HepG2 (cell line): Measurements from ENCODE around the gene SLX4. TPM values are rescaled to one million over a fixed set of nuclear protein-coding genes. Genes with fewer than 3 reads are reported as not detected.

Experiments
- CBFB ChIP-seq: sonication (generic); formaldehyde crosslinking; IDR thresholded peaks from 2 replicates; pipeline ENCODE4 v1.4.0; 2020; ENCODE audit warnings: missing genetic modification reagents
- ISX ChIP-seq: sonication (generic); formaldehyde crosslinking; conservative IDR thresholded peaks from 2 replicates; pipeline ENCODE4 v1.5.0; 2020; ENCODE audit warnings: missing genetic modification reagents
- MYC ChIP-seq: sonication (generic); formaldehyde crosslinking; IDR thresholded peaks from 2 replicates; pipeline ENCODE4 v1.9.0; 2021; ENCODE audit warnings: missing genetic modification reagents, borderline replicate concordance
- NPAS2 ChIP-seq: sonication (generic); formaldehyde crosslinking; IDR thresholded peaks from 2 replicates; pipeline ENCODE4 v1.8.0; 2022; ENCODE audit warnings: mild to moderate bottlenecking, missing genetic modification reagents, borderline replicate concordance
- POGZ ChIP-seq: sonication (generic); formaldehyde crosslinking; IDR thresholded peaks from 2 replicates; pipeline ENCODE4 v1.4.0; 2020; ENCODE audit warnings: mild to moderate bottlenecking, missing genetic modification reagents
- SMARCE1 ChIP-seq: fragments of 450-650 bp; IDR thresholded peaks from 2 replicates; pipeline ENCODE4 v1.6.1; 2017; ENCODE audit warnings: borderline replicate concordance
- ZBTB38 ChIP-seq: sonication (generic); formaldehyde crosslinking; IDR thresholded peaks from 2 replicates; pipeline ENCODE4 v1.5.1; 2020; ENCODE audit warnings: mild to moderate bottlenecking, missing genetic modification reagents
- ZNF616 ChIP-seq: sonication (generic); formaldehyde crosslinking; IDR thresholded peaks from 2 replicates; pipeline ENCODE4 v1.5.0; 2020; ENCODE audit warnings: low read depth, mild to moderate bottlenecking, missing genetic modification reagents
- ZNF7 ChIP-seq: IDR thresholded peaks from 2 replicates; pipeline ENCODE4 v1.6.1; 2016; ENCODE audit warnings: missing biosample characterization, missing genetic modification reagents
- polyA plus RNA-seq, 8 experiments: library from polyadenylated mRNA; depleted of rRNA in 3 of 8; stranded (reverse) in 7 of 8; unstranded in 1 of 8; fragments of >200 nt; fragmentation: Illumina TruSeq in 4 of 8; extraction: Trizol in 4 of 8; gene quantifications; 2 replicates each; pipeline versions ENCODE4 v1.2.1 to v1.2.3, GENCODE V29; 2011 to 2016; ENCODE audit warnings: low read depth in 4 of 8, missing spikeins in 1 of 8, mixed read lengths in 1 of 8; ENCODE audit not compliant: insufficient read depth in 1 of 8
- total RNA-seq, 5 experiments: library from RNA; depleted of rRNA; stranded (reverse); fragments of >200 nt; fragmentation: Illumina TruSeq; extraction: Trizol; gene quantifications; 2 replicates each; pipeline ENCODE4 v1.2.3, GENCODE V29; 2016; ENCODE audit warnings: low read depth in 1 of 5
- TF ChIP-seq, protein P1 (sequence below): sonication (generic); formaldehyde crosslinking; IDR thresholded peaks from one replicate; pipeline ENCODE4 v1.5.1; 2020; ENCODE audit warnings: mild to moderate bottlenecking, missing genetic modification reagents; ENCODE audit errors: not compliant biosample characterization
- TF ChIP-seq, protein P2 (sequence below): sonication (generic); formaldehyde crosslinking; IDR thresholded peaks from 2 replicates; pipeline ENCODE4 v1.4.0; 2020; ENCODE audit warnings: missing genetic modification reagents, borderline replicate concordance
- TF ChIP-seq, protein P3 (sequence below): sonication (generic); formaldehyde crosslinking; IDR thresholded peaks from 2 replicates; pipeline ENCODE4 v1.4.0; 2020; ENCODE audit warnings: missing genetic modification reagents
- TF ChIP-seq, protein P4 (sequence below): fragments of 450-650 bp; IDR thresholded peaks from 2 replicates; pipeline ENCODE4 v1.6.1; 2016

Gene SLX4
- total and polyA plus RNA-seq, 2 of the 13 experiments (the other 11 are each of a cell fraction or from before 2014, with no cell fraction given) = 1.1 to 3.6 TPM

DNA sequence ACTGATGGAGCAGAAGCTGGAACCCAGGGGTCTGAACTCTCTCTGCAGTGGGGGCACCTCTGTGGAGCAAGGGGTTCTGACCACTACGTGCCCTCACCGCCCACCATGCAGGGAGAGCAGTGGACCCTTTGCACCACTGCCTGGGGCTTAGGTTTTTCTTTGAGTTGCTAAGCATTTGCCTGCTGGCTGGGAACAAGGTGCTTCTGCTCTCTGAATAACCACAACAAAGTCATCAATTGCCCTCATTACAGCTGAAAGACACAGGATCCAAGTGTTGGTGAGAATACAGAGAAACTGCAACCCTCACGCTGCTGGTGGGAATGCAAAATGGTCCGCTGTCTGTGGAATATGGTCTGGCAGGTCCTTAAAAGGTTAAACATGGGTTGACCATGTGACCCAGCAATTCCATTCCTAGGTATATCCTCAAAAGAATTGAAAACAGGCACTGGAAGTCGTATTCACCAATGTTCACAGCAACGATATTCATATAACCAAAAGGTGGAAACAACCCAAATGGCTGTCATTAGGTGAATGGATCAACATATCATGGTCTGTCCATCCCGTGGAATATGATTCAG lies 57.0 kb downstream of the SLX4 start (continued):
- TF ChIP-seq, protein P1, sequence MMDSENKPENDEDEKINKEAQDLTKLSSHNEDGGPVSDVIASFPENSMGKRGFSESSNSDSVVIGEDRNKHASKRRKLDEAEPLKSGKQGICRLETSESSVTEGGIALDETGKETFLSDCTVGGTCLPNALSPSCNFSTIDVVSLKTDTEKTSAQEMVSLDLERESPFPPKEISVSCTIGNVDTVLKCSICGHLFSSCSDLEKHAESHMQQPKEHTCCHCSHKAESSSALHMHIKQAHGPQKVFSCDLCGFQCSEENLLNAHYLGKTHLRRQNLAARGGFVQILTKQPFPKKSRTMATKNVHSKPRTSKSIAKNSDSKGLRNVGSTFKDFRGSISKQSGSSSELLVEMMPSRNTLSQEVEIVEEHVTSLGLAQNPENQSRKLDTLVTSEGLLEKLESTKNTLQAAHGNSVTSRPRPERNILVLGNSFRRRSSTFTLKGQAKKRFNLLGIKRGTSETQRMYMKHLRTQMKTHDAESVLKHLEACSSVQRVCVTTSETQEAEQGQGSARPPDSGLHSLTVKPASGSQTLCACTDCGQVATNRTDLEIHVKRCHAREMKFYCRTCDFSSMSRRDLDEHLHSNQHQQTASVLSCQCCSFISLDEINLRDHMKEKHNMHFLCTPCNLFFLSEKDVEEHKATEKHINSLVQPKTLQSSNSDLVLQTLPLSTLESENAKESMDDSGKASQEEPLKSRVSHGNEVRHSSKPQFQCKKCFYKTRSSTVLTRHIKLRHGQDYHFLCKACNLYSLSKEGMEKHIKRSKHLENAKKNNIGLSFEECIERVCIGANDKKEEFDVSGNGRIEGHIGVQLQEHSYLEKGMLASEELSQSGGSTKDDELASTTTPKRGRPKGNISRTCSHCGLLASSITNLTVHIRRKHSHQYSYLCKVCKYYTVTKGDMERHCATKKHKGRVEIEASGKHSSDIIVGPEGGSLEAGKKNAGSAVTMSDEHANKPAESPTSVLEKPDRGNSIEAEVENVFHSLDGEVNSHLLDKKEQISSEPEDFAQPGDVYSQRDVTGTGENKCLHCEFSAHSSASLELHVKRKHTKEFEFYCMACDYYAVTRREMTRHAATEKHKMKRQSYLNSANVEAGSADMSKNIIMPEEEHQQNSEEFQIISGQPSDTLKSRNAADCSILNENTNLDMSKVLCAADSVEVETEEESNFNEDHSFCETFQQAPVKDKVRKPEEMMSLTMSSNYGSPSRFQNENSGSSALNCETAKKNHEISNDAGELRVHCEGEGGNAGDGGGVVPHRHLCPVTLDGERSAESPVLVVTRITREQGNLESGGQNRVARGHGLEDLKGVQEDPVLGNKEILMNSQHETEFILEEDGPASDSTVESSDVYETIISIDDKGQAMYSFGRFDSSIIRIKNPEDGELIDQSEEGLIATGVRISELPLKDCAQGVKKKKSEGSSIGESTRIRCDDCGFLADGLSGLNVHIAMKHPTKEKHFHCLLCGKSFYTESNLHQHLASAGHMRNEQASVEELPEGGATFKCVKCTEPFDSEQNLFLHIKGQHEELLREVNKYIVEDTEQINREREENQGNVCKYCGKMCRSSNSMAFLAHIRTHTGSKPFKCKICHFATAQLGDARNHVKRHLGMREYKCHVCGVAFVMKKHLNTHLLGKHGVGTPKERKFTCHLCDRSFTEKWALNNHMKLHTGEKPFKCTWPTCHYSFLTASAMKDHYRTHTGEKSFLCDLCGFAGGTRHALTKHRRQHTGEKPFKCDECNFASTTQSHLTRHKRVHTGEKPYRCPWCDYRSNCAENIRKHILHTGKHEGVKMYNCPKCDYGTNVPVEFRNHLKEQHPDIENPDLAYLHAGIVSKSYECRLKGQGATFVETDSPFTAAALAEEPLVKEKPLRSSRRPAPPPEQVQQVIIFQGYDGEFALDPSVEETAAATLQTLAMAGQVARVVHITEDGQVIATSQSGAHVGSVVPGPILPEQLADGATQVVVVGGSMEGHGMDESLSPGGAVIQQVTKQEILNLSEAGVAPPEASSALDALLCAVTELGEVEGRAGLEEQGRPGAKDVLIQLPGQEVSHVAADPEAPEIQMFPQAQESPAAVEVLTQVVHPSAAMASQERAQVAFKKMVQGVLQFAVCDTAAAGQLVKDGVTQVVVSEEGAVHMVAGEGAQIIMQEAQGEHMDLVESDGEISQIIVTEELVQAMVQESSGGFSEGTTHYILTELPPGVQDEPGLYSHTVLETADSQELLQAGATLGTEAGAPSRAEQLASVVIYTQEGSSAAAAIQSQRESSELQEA = no peak
- TF ChIP-seq ZNF616 (CRISPR knock-in tag) (no peak), POGZ (no peak), SMARCE1 (no peak), ZBTB38 (CRISPR knock-in tag) (no peak), ISX (CRISPR knock-in tag) (no peak), NPAS2 (CRISPR knock-in tag) (no peak), MYC (CRISPR knock-in tag) (no peak), ZNF7 (CRISPR knock-in tag) (no peak), CBFB (no peak)
- TF ChIP-seq, protein P2, sequence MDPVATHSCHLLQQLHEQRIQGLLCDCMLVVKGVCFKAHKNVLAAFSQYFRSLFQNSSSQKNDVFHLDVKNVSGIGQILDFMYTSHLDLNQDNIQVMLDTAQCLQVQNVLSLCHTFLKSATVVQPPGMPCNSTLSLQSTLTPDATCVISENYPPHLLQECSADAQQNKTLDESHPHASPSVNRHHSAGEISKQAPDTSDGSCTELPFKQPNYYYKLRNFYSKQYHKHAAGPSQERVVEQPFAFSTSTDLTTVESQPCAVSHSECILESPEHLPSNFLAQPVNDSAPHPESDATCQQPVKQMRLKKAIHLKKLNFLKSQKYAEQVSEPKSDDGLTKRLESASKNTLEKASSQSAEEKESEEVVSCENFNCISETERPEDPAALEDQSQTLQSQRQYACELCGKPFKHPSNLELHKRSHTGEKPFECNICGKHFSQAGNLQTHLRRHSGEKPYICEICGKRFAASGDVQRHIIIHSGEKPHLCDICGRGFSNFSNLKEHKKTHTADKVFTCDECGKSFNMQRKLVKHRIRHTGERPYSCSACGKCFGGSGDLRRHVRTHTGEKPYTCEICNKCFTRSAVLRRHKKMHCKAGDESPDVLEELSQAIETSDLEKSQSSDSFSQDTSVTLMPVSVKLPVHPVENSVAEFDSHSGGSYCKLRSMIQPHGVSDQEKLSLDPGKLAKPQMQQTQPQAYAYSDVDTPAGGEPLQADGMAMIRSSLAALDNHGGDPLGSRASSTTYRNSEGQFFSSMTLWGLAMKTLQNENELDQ (CRISPR knock-in tag) = no peak
- TF ChIP-seq, protein P3, sequence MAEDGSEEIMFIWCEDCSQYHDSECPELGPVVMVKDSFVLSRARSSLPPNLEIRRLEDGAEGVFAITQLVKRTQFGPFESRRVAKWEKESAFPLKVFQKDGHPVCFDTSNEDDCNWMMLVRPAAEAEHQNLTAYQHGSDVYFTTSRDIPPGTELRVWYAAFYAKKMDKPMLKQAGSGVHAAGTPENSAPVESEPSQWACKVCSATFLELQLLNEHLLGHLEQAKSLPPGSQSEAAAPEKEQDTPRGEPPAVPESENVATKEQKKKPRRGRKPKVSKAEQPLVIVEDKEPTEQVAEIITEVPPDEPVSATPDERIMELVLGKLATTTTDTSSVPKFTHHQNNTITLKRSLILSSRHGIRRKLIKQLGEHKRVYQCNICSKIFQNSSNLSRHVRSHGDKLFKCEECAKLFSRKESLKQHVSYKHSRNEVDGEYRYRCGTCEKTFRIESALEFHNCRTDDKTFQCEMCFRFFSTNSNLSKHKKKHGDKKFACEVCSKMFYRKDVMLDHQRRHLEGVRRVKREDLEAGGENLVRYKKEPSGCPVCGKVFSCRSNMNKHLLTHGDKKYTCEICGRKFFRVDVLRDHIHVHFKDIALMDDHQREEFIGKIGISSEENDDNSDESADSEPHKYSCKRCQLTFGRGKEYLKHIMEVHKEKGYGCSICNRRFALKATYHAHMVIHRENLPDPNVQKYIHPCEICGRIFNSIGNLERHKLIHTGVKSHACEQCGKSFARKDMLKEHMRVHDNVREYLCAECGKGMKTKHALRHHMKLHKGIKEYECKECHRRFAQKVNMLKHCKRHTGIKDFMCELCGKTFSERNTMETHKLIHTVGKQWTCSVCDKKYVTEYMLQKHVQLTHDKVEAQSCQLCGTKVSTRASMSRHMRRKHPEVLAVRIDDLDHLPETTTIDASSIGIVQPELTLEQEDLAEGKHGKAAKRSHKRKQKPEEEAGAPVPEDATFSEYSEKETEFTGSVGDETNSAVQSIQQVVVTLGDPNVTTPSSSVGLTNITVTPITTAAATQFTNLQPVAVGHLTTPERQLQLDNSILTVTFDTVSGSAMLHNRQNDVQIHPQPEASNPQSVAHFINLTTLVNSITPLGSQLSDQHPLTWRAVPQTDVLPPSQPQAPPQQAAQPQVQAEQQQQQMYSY (CRISPR knock-in tag) = no peak
- TF ChIP-seq, protein P4, sequence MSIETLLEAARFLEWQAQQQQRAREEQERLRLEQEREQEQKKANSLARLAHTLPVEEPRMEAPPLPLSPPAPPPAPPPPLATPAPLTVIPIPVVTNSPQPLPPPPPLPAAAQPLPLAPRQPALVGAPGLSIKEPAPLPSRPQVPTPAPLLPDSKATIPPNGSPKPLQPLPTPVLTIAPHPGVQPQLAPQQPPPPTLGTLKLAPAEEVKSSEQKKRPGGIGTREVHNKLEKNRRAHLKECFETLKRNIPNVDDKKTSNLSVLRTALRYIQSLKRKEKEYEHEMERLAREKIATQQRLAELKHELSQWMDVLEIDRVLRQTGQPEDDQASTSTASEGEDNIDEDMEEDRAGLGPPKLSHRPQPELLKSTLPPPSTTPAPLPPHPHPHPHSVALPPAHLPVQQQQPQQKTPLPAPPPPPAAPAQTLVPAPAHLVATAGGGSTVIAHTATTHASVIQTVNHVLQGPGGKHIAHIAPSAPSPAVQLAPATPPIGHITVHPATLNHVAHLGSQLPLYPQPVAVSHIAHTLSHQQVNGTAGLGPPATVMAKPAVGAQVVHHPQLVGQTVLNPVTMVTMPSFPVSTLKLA = no peak
